GM20000 (cell line): ENCODE results near the gene ASTL.

Experiments
- DNase-seq: peaks from one replicate; pipeline ENCODE4 v3.0.0; 2012; ENCODE audit warnings: low spot score
- CTCF ChIP-seq: IDR thresholded peaks from 2 replicates; pipeline ENCODE4 v1.5.1; 2012; ENCODE audit warnings: mild to moderate bottlenecking, control low read depth; ENCODE audit errors: extremely low read depth, missing control alignments

Gene ASTL

GRCh38 chr2:96153291-96153713, 15.0 kb upstream of the ASTL start:
- DNase-seq, result no peak
- no peak for TF ChIP-seq CTCF

GRCh38 chr2:96152304-96153161, 14.2 kb upstream of the ASTL start:
- TF ChIP-seq CTCF, result no peak
- DNase-seq, result no peak

GRCh38 chr2:96151595-96152303, 13.4 kb upstream of the ASTL start:
- no peak for DNase-seq
- no peak for TF ChIP-seq CTCF

- no peak for TF ChIP-seq CTCF
- no peak for DNase-seq
Observed at GRCh38 chr2:96150791-96151594, 12.7 kb upstream of the ASTL start.

- TF ChIP-seq CTCF, result no peak
- DNase-seq, result no peak
Observed at GRCh38 chr2:96150007-96150640, 11.8 kb upstream of the ASTL start.

- peak; percentile 80 for DNase-seq
- TF ChIP-seq CTCF, result no peak
Observed at GRCh38 chr2:96148410-96149217, 10.3 kb upstream of the ASTL start.
